GM10847 (cell line): ENCODE results near the gene MAP2K2.

Source experiments
- POLR2A ChIP-seq: IDR thresholded peaks from 2 replicates; pipeline ENCODE4 v1.6.1; 2011; ENCODE audit not compliant: insufficient read length; ENCODE audit errors: extremely low read depth

The MAP2K2 gene

DNA sequence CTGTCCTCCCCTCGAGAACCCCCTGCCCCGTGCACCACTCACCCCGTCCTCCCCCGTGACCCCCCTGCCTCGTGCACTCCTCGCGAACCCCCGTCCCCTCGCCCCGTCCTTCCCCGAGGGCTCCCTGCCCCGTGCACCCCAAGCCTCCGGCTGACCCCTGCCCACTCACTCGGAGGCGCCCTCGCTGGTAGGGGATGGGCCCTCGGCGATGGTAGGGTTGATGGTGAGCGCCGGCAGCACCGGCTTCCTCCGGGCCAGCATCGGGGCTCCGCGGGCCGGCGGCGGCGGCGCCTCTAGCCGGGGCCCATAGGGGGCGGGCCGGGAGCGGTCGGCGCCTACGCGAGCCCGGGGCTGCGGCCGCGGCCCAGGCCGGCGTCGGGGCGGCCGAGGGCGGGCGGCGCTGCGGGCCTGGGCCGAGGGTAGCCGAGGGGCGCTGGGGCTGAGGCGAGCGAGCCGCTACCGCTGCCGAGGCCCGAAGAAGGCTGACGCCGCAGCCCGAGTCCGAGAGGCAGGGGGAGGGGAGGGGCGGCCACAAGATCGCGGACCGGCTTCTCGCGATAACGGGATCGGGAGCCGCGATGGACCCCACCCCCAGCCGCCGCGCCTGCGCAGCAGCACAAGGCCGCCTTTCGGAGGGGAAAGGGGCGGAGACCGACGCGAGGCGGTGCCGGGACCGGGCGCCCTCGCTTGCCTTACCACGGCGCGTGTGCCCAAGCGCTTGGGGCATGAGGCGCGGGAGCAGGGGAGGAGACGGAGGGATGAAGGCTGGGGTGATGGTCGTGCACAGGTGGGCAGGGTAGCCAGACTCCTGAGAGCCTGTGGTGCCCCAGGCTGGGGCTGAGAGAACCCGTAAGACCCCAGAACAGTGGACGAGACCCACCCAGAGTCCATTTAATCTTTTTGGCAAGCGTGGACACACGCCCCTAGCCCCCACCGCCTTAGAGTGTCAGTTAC is at the start of gene MAP2K2:
MAP2K2 (minus strand) TSS at position 508 of the 954 bp plus-strand sequence; CDS start at position 261, 247 bp downstream.
- TF ChIP-seq POLR2A = peak; percentile 86

DNA sequence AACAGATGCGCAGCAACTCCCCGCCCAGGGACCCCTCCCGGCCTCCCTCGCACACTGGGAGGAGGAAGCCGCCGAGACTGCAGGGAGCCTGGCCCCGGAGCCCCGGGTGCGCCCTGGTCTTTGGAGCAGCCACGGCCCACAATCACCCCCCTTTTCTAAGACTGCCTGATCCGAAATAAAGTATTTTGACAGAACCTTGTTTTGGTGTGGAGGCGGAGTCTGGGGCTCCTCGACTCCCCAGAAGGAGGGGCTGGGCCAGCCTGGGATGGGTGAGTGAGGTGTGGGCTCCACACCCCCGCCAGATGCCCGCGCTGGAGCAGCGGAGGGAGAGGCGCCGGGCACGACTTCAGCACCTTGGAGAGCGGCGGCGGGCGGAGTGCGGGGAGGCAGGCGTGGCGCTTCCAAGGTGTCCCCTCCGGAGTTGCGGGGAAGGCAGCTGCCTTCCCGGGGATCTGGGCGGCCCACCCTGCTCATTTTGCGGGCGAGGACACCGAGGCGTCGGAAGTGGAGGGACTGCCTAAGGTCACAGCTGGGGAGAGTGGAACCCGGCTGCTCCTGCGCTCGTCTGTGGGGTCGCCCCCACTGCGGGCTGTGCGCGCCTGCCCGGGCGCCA is 49.0 kb upstream of the MAP2K2 start:
- TF ChIP-seq POLR2A = no peak

GRCh38 chr19:4171676-4172075 is 47.8 kb upstream of the MAP2K2 start:
- no peak for TF ChIP-seq POLR2A

DNA sequence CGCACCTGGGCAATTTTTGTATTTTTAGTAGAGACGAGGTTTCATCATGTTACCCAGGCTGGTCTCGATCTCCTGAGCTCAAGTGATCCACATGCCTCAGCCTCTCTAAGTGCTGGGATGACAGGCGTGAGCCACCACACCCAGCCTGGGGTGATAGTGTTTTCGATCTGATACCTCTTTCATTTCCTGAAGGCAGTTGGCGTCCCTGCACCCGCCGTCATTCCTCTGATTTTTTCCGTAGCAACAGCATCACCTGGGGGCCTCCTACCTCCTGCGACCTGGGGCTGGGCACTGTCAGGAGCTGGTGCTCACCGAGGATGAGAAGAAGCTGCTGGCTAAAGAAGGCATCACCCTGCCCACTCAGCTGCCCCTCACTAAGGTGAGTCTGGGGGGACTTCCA is 40.3 kb upstream of the MAP2K2 start:
- TF ChIP-seq POLR2A = no peak

DNA sequence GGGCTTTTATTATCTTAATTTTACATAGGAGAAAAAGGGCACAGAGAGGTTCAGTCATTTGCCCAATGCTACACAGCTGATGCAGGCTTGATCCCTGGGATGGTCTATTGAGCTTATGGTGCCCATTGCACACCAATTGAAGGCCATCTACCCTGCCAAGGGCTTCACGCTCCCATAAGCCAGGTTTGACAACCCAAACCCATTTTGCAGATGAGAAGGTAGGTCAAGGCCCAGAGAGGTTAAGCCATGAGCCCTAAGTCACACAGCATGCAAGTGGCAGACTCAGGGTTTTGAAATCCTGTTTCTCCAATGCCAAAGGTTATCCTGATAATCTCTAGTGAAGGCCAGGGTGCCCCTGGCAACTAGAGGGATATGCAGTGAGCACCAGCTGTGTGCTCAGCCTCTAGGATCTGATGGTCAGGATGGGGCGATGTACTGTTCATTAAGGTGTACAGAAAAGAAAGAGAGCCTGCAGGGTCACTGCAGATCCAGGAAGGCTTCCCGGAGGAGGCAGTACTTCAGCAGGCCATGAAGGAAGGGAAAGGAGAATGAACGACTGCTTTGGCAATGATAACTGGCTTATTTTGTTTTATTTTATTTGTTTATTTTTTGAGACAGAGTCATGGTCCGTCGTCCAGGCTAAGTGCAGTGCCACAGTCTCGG is 37.6 kb upstream of the MAP2K2 start:
- TF ChIP-seq POLR2A = no peak

DNA sequence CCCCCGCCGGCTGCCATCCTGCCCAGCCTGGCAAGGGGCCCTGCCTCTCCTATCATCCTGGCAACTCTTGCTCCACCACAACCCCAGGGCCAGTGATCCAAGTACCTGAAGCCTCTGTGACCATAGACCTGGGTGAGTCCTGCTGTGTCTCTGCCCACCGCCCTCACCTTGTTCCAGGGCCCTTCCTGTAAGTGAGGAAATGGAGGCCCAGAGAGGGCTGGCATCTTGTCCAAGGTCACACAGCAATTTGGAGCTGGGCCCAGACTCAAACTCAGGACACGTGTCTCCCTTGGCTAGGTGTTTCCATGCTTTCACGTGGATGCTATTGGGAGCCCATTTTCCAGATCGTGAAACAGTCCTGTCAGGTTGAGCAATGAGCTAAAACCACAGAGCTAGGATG is 33.2 kb upstream of the MAP2K2 start:
- no peak for TF ChIP-seq POLR2A

GRCh38 chr19:4154571-4155312 is 30.8 kb upstream of the MAP2K2 start:
- TF ChIP-seq POLR2A = no peak

DNA sequence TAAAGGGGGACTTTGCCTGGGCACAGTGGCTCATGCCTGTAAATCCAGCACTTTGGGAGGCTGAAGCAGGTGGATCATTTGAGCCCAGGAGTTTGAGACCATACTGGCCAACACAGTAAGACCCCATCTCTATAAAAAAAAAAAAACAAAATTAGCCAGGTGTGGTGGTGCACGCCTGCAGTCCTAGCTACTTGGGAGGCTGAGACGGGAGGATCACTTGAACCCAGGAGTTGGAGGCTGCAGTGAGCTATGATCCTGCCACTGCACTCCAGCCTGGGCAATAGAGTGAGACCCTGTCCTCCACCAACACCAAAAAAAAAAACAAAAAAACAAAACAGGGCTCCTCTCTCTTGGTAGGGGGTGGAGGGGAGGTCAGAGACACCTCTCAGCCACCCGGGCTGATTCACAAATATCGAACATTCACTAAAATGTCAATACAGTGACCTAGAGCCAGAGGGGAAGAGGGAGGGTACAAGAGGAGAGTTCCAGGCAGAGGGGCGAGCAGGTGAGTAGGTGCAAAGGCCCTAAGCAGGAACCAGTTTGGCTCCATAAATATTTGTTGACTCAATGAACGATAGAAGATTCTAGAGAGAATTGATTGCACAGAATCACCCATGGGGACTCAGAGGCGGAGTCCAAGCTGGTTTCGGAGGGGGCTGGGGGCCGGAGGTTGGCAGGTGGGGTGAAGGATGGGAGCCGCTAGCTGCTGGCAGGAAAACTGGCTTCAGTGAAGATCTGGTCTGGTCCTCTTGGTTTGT is 28.5 kb upstream of the MAP2K2 start:
- no peak for TF ChIP-seq POLR2A

GRCh38 chr19:4151623-4152022 is 27.7 kb upstream of the MAP2K2 start:
- no peak for TF ChIP-seq POLR2A

- TF ChIP-seq POLR2A = no peak
Observed at GRCh38 chr19:4149518-4150288, 25.8 kb upstream of the MAP2K2 start.

DNA sequence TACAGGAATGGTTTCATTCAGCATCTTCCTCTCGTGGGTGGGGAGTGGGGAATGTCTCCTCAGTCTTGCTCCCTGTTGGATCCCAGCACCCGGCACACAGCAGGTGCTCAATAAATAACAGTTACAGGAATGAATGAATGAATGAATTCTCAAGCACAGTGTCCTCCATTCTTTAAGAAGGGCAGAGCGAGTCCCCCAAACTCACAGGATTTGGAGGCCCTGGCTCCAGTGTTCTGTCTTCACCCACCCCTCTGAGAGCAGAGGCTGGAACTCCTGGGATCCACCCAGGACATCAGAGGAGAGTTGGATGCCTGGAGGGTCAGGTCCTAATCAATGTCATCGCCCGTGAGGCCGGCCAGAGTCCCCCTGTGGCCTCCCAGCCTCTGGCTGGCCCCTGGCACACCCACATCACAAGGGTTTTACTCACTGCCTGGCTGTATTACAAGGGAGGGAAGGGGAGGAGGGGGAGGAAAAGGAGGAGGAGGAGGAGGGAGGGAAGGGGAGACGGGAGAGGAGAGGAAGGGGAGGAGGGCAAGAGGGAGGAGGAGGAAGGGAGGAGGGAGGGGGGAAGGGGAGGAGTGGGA is 20.8 kb upstream of the MAP2K2 start:
- no peak for TF ChIP-seq POLR2A

GRCh38 chr19:4140237-4140711 is 16.4 kb upstream of the MAP2K2 start:
- TF ChIP-seq POLR2A = no peak

DNA sequence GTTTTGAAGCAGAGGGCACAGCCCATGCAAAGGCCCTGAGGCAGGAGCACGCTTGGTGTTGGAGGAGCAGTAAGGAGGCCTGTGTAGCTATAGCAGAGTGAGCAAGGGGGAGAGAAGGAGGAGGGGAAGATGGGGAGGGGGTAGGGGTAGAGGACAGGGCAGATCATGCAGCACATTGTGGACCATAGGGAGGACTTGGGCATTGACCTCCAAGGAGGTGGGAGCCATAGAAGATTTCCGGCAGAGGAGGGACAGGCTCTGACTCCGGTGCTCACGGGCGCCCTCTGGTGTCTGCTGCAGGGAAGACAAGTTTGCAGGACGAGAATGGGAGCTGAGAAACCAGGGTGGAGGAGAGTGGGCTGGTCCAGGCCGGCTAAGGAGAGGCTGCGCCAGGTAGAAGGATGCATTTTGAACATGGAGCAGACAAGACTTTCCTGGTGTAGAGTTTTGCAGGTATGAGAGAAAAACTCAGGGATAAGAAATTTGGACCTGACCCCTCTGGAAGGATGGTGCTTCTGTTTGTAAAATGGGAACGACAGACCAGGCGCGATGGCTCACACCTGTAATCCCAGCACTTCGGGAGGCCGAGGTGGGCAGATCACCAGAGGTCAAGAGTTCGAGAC is 15.8 kb upstream of the MAP2K2 start:
- no peak for TF ChIP-seq POLR2A
